K562 (cell line): ENCODE data around the gene PSMD9. TPM values are rescaled to one million over a fixed set of nuclear protein-coding genes. Genes with fewer than 3 reads are reported as not detected.

Source experiments
- ATF1 ChIP-seq, 2 experiments: fragments of 450-650 bp in 1 of 2; IDR thresholded peaks; 2 replicates each; pipeline ENCODE4 v1.6.1; 2016; ENCODE audit warnings: missing compliant biosample characterization in 1 of 2, missing genetic modification characterization in 1 of 2
- ATF7 ChIP-seq: fragments of 450-650 bp; IDR thresholded peaks from 2 replicates; pipeline ENCODE4 v1.7.1; 2014; ENCODE audit warnings: mild to moderate bottlenecking, moderate library complexity
- BRF1 ChIP-seq: IDR thresholded peaks from 3 replicates; pipeline ENCODE4 v1.6.1; 2011; ENCODE audit warnings: borderline replicate concordance, mild to moderate bottlenecking; ENCODE audit not compliant: insufficient read length; ENCODE audit errors: extremely low read depth
- CTBP1 ChIP-seq: fragments of 450-650 bp; IDR thresholded peaks from 2 replicates; pipeline ENCODE4 v1.6.1; 2016; ENCODE audit warnings: borderline replicate concordance
- DIDO1 ChIP-seq: fragments of 450-650 bp; IDR thresholded peaks from 2 replicates; pipeline ENCODE4 v1.6.1; 2016; ENCODE audit warnings: low read depth, missing biosample characterization, missing genetic modification characterization
- DPF2 ChIP-seq: fragments of 450-650 bp; IDR thresholded peaks from 2 replicates; pipeline ENCODE4 v1.6.1; 2016
- EP400 ChIP-seq: fragments of 450-650 bp; IDR thresholded peaks from 2 replicates; pipeline ENCODE4 v1.6.1; 2017; ENCODE audit warnings: antibody characterized with exemption, mild to moderate bottlenecking, moderate library complexity
- FOXK1 ChIP-seq: sonication (generic); formaldehyde crosslinking; IDR thresholded peaks from 2 replicates; pipeline ENCODE4 v1.8.0; 2022; ENCODE audit warnings: missing genetic modification reagents, mild to moderate bottlenecking, borderline replicate concordance
- FOXK2 ChIP-seq, 2 experiments: fragments of 450-650 bp; IDR thresholded peaks in 1 of 2; conservative IDR thresholded peaks in 1 of 2; 2 replicates each; pipeline ENCODE4 v1.6.1; 2016; ENCODE audit warnings: low read depth in 2 of 2, mild to moderate bottlenecking in 1 of 2
- HDAC2 ChIP-seq: fragments of 450-650 bp; IDR thresholded peaks from 2 replicates; pipeline ENCODE4 v1.6.1; 2016; ENCODE audit warnings: mild to moderate bottlenecking
- L3MBTL2 ChIP-seq: fragments of 450-650 bp; IDR thresholded peaks from 2 replicates; pipeline ENCODE4 v1.6.1; 2016; ENCODE audit warnings: mild to moderate bottlenecking, moderate library complexity
- LEF1 ChIP-seq: fragments of 450-650 bp; IDR thresholded peaks from 2 replicates; pipeline ENCODE4 v1.6.1; 2016; ENCODE audit warnings: mild to moderate bottlenecking
- MAX ChIP-seq: sonication (generic); formaldehyde crosslinking; IDR thresholded peaks from 2 replicates; pipeline ENCODE4 v1.9.0; 2022; ENCODE audit warnings: mild to moderate bottlenecking, missing genetic modification reagents
- MNT ChIP-seq, 2 experiments: fragments of 450-650 bp; conservative IDR thresholded peaks; 2 replicates each; pipeline ENCODE4 v1.6.1; 2017; ENCODE audit warnings: mild to moderate bottlenecking in 2 of 2, moderate library complexity in 2 of 2
- MYC ChIP-seq, 2 experiments: fragments of 250-450 bp in 1 of 2; sonication (Bioruptor Pico) in 1 of 2; IDR thresholded peaks; 2 replicates each; pipeline versions ENCODE4 v1.5.1 to v1.6.1; 2012 to 2021; ENCODE audit warnings: low read depth in 2 of 2, borderline replicate concordance in 1 of 2, improper control_type of control experiment in 1 of 2, low read length in 1 of 2, mild to moderate bottlenecking in 1 of 2, moderate library complexity in 1 of 2
- POLR2AphosphoS5 ChIP-seq: IDR thresholded peaks from 2 replicates; pipeline ENCODE4 v1.6.1; 2011; ENCODE audit warnings: mild to moderate bottlenecking, low read depth, low read length, moderate library complexity; ENCODE audit not compliant: control insufficient read depth, insufficient read depth
- SMARCE1 ChIP-seq: fragments of 450-650 bp; IDR thresholded peaks from 2 replicates; pipeline ENCODE4 v1.7.1; 2016; ENCODE audit warnings: mild to moderate bottlenecking
- SMC3 ChIP-seq: conservative IDR thresholded peaks from 2 replicates; pipeline ENCODE4 v1.6.1; 2011; ENCODE audit warnings: low read depth, low read length, improper control_type of control experiment; ENCODE audit not compliant: insufficient read depth
- SPI1 ChIP-seq: IDR thresholded peaks from 2 replicates; pipeline ENCODE4 v1.6.1; 2011; ENCODE audit warnings: low read depth, low read length, control low read depth, borderline replicate concordance
- SUPT5H ChIP-seq: fragments of 450-650 bp; IDR thresholded peaks from 2 replicates; pipeline ENCODE4 v1.6.1; 2016
- TAF7 ChIP-seq: fragments of 450-650 bp; IDR thresholded peaks from 2 replicates; pipeline ENCODE4 v1.6.1; 2016; ENCODE audit warnings: missing genetic modification characterization, missing compliant biosample characterization
- TBP ChIP-seq: optimal IDR thresholded peaks from 2 replicates; pipeline ENCODE3; 2011; ENCODE audit warnings: low read depth, low read length, improper control_type of control experiment
- TEAD1 ChIP-seq, 2 experiments: fragments of 450-650 bp in 1 of 2; sonication (generic) in 1 of 2; formaldehyde crosslinking; IDR thresholded peaks; 2 replicates each; pipeline versions ENCODE4 v1.4.0 to v1.8.0; 2020 to 2022; ENCODE audit warnings: mild to moderate bottlenecking in 2 of 2, missing genetic modification reagents in 1 of 2
- ZNF140 ChIP-seq: fragments of 250-450 bp; sonication (Bioruptor Pico); IDR thresholded peaks from 2 replicates; pipeline ENCODE4 v1.8.0; 2021; ENCODE audit warnings: moderate library complexity, mild to moderate bottlenecking, inconsistent platforms
- ZNF449 ChIP-seq: fragments of 250-450 bp; sonication (Bioruptor Pico); IDR thresholded peaks from 2 replicates; pipeline ENCODE4 v1.8.0; 2022; ENCODE audit warnings: moderate library complexity, mild to moderate bottlenecking, inconsistent platforms
- polyA plus RNA-seq, 8 experiments: library from polyadenylated mRNA; depleted of rRNA in 4 of 8; stranded (reverse) in 5 of 8; unstranded in 3 of 8; fragments of >200 nt; fragmentation: Nextera tagmentation in 2 of 8; fragmentation: Illumina TruSeq in 1 of 8; extraction: Ambion mirVana in 2 of 8; extraction: Trizol in 1 of 8; gene quantifications; 2 replicates each; pipeline versions ENCODE4 v1.2.1 to v1.2.3, GENCODE V29; 2011 to 2014; ENCODE audit warnings: inconsistent platforms in 1 of 8, missing spikeins in 1 of 8
- total RNA-seq, 7 experiments: library from RNA; depleted of rRNA in 6 of 7; stranded (reverse); fragments of >200 nt in 6 of 7; fragmentation: Illumina TruSeq in 2 of 7; extraction: Trizol in 2 of 7; gene quantifications; 2 replicates each; pipeline versions ENCODE4 v1.2.1 to v1.2.3, GENCODE V29; 2011 to 2021; ENCODE audit warnings: low replicate concordance in 1 of 7

PSMD9 gene
- total and polyA plus RNA-seq, 9 of the 15 experiments (the other 6 are each of a cell fraction or from before 2014, with no cell fraction given): 12.2 to 143 (median 61.3) TPM

GRCh38 chr12:121926874-121927706 is 38.5 kb downstream of the PSMD9 start (continued):
- TF ChIP-seq FOXK2 (conservative IDR thresholded peaks at IDR 0.05 in 1 of 2, IDR thresholded peaks at IDR 0.05 in 1 of 2; ENCODE audit: low read depth in 2 of 2) (peak in 1 of 2 experiments; percentile 54; a peak in 1 of 4 replicates), CTBP1 (peak; percentile 90), ZNF449 (CRISPR knock-in tag) (no peak), ZNF140 (no peak), TBP (peak; percentile 11), SUPT5H (no peak), TEAD1 (CRISPR knock-in tag; IDR thresholded peaks at IDR 0.05) (peak; percentile 63 to 73; a peak in 3 of 4 replicates), FOXK1 (0 out of 2 replicates have a peak, but pooled peaks have one; percentile 15), MNT (conservative IDR thresholded peaks at IDR 0.05) (peak in 1 of 2 experiments; percentile 37; a peak in 1 of 4 replicates), HDAC2 (0 out of 2 replicates have a peak, but pooled peaks have one; percentile 40), ATF1 (CRISPR knock-in tag; IDR thresholded peaks at IDR 0.05) (no peak), ATF1 (tag; IDR thresholded peaks at IDR 0.05) (no peak), BRF1 (no peak), POLR2AphosphoS5 (no peak), SMC3 (no peak), ATF7 (peak; percentile 36; the same call in 1 of the 2 replicates), LEF1 (peak; percentile 54; the same call in 1 of the 2 replicates), SPI1 (peak; percentile 99), MAX (CRISPR knock-in tag) (0 out of 2 replicates have a peak, but pooled peaks have one; percentile 11), EP400 (peak; percentile 35; the same call in 1 of the 2 replicates), TAF7 (peak; percentile 69), DPF2 (peak; percentile 65), SMARCE1 (peak; percentile 89; the same call in 1 of the 2 replicates), DIDO1 (0 out of 2 replicates have a peak, but pooled peaks have one; percentile 21), MYC (IDR thresholded peaks at IDR 0.05; ENCODE audit: low read depth, low read length) (0 out of 2 replicates have a peak, but pooled peaks have one; percentile 33), MYC (CRISPR knock-in tag; IDR thresholded peaks at IDR 0.05; ENCODE audit: borderline replicate concordance, low read depth) (no peak), L3MBTL2 (peak; percentile 40; the same call in 1 of the 2 replicates)
